ENCODE measurements around the gene PARVA.

Gene PARVA

GRCh38 chr11:12529793-12530192 is 152.4 kb downstream of the PARVA start:
- Histone ChIP-seq H3K27ac (no peak overlapping the region), H3K9me3 (no peaks in the 10 kb centered on the region), H3K36me3 (no peaks in the 10 kb centered on the region), H3K27me3 (peaks cover 5% of the 10 kb centered on the region), H3K4me1 (ENCODE audit: control insufficient read depth in 1 of 2, insufficient read depth in 1 of 2, low read depth in 1 of 2, low read length in 1 of 2) (no peaks in the 10 kb centered on the region), H3K4me3 (ENCODE audit: low read depth in 1 of 2, low read length in 1 of 2) (no peak overlapping the region)
- TF ChIP-seq CTCF (IDR thresholded peaks at IDR 0.05), result no peak

- Histone ChIP-seq H3K4me1 (ENCODE audit: control insufficient read depth in 1 of 2, insufficient read depth in 1 of 2, low read depth in 1 of 2, low read length in 1 of 2) (no peaks in the 10 kb centered on the region), H3K4me3 (ENCODE audit: low read depth in 1 of 2, low read length in 1 of 2) (no peak overlapping the region), H3K27ac (no peak overlapping the region), H3K9me3 (no peaks in the 10 kb centered on the region), H3K27me3 (peaks cover 5% of the 10 kb centered on the region), H3K36me3 (no peaks in the 10 kb centered on the region)
- TF ChIP-seq CTCF (IDR thresholded peaks at IDR 0.05), result no peak
Observed at GRCh38 chr11:12531020-12531419, 153.6 kb downstream of the PARVA start.

- Histone ChIP-seq H3K36me3 (no peaks in the 10 kb centered on the region), H3K27me3 (peaks cover 5% of the 10 kb centered on the region), H3K4me1 (ENCODE audit: control insufficient read depth in 1 of 2, insufficient read depth in 1 of 2, low read depth in 1 of 2, low read length in 1 of 2) (no peaks in the 10 kb centered on the region), H3K4me3 (ENCODE audit: low read depth in 1 of 2, low read length in 1 of 2) (no peak overlapping the region), H3K27ac (no peak overlapping the region), H3K9me3 (no peaks in the 10 kb centered on the region)
- no peak for TF ChIP-seq CTCF (IDR thresholded peaks at IDR 0.05)
Observed at GRCh38 chr11:12531681-12532080, 154.3 kb downstream of the PARVA start.

- Histone ChIP-seq H3K4me1 (ENCODE audit: control insufficient read depth in 1 of 2, insufficient read depth in 1 of 2, low read depth in 1 of 2, low read length in 1 of 2) (no peaks in the 10 kb centered on the region), H3K27ac (no peak overlapping the region), H3K27me3 (peaks cover 5% of the 10 kb centered on the region), H3K9me3 (no peaks in the 10 kb centered on the region), H3K4me3 (ENCODE audit: low read depth in 1 of 2, low read length in 1 of 2) (no peak overlapping the region), H3K36me3 (no peaks in the 10 kb centered on the region)
- TF ChIP-seq CTCF (IDR thresholded peaks at IDR 0.05), result no peak
Observed at GRCh38 chr11:12532580-12532979, 155.2 kb downstream of the PARVA start.

- H3K27me3 ChIP-seq, result peaks cover 5% of the 10 kb centered on the region
- TF ChIP-seq CTCF (IDR thresholded peaks at IDR 0.05), result no peak
- no peak overlapping the region for H3K4me3 ChIP-seq (ENCODE audit: low read depth in 1 of 2, low read length in 1 of 2)
- no peaks in the 10 kb centered on the region for H3K9me3 ChIP-seq
- H3K36me3 ChIP-seq, result no peaks in the 10 kb centered on the region
- no peaks in the 10 kb centered on the region for H3K4me1 ChIP-seq (ENCODE audit: control insufficient read depth in 1 of 2, insufficient read depth in 1 of 2, low read depth in 1 of 2, low read length in 1 of 2)
- no peak overlapping the region for H3K27ac ChIP-seq
Observed at GRCh38 chr11:12534549-12534948, 157.2 kb downstream of the PARVA start.

GRCh38 chr11:12535321-12535720 is 157.9 kb downstream of the PARVA start:
- Histone ChIP-seq H3K27me3 (peaks cover 5% of the 10 kb centered on the region), H3K4me3 (ENCODE audit: low read depth in 1 of 2, low read length in 1 of 2) (no peak overlapping the region), H3K4me1 (ENCODE audit: control insufficient read depth in 1 of 2, insufficient read depth in 1 of 2, low read depth in 1 of 2, low read length in 1 of 2) (no peaks in the 10 kb centered on the region), H3K36me3 (no peaks in the 10 kb centered on the region), H3K9me3 (no peaks in the 10 kb centered on the region), H3K27ac (no peak overlapping the region)
- no peak for TF ChIP-seq CTCF (IDR thresholded peaks at IDR 0.05)
